ENCODE data around the gene MTA2.

Gene MTA2

GRCh38 chr11:62612366-62613290, 11.0 kb upstream of the MTA2 start, which contains the start of the genes EML3 and ROM1:
EML3 (minus strand) TSS chr11:62612775; CDS start chr11:62612457, 318 bp downstream.
ROM1 (plus strand) TSS chr11:62613257; CDS start chr11:62613282, 25 bp downstream.
- DNase-seq (ENCODE audit: low spot score): peak; percentile 93

DNA sequence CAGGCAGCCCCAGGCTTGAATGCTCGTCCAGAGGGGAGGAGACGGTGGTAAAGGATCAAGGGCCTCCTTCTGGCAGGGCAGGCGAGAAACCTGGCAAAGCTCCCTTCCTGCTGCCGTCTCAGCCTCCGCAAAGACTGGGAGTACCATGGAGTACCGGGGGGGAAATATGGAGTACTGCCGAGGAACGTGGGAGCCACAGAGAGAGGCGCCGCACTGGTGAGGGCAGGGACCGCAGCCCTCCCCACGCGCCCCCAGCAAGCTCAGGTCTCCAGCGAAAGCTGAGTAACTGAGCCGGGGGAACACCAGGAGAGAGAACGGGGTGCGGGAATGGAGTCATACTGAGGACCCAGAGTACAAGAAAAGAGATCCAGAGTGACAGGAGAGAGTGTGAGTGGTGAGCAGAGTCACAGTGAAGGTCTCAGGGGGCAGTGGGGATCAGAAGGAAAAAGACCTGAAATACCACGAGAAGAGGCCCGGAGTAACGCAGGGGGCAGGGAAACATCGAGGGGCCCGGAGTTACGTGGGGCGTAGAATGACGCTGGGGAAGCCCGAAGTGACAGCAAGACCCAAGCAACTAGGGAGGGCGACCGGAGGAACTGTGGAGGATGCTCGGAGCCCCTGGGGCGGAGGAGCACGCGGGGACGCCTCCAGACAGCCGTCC, 10.2 kb upstream of the MTA2 start:
- peak; percentile 76 for DNase-seq (ENCODE audit: low spot score)

DNA sequence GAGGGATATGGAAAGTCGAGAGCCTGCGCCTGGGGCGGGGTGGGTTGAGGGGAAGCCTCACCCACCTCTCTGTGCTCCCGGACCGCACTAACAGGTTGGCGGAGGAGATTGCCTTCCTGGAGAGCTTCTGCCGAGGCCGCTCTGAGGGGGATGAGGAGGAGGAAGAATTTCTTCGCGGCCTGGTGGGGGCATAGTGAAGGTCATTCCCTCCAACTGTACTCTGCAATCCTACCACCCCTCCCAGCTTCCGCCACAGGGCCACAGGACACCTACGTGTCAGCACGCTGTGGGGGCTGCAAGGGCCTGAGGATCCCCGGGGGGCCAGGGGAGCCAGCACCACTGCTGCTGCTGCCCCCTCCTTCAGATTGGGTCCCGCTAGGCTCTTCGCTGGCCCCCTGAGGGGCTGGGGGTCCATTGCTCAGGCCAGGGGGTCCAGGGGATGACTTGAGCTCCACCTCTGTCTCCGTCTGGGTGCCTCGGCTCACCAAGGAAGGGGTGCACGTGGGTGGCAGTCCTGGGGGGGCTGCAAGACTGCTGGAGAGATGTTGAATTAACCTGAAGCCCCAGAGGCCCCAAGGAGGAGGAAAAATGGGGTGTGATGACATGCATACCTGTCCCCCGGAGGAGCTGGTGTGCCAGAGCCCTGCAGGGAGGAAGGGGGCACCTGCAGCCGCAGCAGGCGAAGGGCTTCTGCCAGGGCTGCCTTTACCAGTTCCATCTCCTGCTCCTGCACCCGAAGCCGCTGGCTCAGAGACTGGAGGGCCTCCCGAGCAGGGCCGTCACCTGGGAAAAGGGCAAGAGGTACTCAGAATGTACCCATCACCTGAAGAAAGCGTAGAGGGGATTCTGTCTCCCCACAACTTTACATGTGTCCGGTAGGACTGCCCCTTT, 9.4 kb upstream of the MTA2 start:
- no peak for DNase-seq (ENCODE audit: low spot score)

- no peak for DNase-seq (ENCODE audit: low spot score)
Observed at GRCh38 chr11:62610403-62610802, 8.7 kb upstream of the MTA2 start.

GRCh38 chr11:62608776-62609175, 7.1 kb upstream of the MTA2 start:
- DNase-seq (ENCODE audit: low spot score): no peak

DNA sequence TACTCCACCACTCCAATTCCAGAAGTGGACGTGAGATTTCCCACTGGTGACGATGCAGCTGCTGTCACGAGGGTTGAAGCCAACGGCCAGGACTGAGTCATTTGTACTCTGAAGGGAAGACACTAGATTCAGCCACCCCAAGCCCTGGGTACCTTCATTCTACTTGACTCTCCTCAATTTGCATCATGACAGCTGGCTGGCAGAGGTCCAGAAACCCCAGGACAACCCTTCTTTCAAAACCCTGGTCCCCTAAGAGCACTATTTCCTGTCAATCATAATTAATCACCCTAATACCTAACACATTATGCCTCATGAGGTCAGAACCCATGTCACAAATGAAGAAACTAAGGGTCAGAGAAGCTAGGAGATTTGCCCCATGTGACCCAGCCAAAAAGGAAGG, 6.0 kb upstream of the MTA2 start:
- DNase-seq (ENCODE audit: low spot score): no peak

DNA sequence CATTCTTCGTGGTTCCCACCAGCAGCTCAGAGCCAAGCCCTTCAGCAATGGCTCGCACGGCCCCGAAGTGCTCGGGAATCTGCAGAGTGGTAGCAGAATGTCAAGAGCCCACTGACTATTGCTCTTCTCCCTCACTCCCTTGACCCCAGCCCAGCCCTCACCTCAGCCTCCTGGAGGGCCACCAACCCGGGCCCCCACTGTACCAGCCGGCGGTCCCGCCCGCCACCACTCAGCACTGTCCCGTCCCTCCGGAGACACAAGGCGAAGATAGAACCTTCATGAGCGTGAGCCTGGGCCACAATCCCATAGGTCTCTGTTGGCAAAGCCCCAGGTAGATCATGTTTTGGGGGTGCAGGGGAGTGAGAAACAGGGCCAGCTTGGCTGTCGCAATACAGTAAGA, 4.2 kb upstream of the MTA2 start:
- no peak for DNase-seq (ENCODE audit: low spot score)

- no peak for DNase-seq (ENCODE audit: low spot score)
Observed at GRCh38 chr11:62605467-62605866, 3.8 kb upstream of the MTA2 start.

GRCh38 chr11:62604460-62605120, 2.9 kb upstream of the MTA2 start:
- no peak for DNase-seq (ENCODE audit: low spot score)

- DNase-seq (ENCODE audit: low spot score): no peak
Observed at GRCh38 chr11:62603776-62604299, 2.2 kb upstream of the MTA2 start.

- DNase-seq (ENCODE audit: low spot score): no peak
Observed at GRCh38 chr11:62603072-62603408, 1.4 kb upstream of the MTA2 start.

- peak; percentile 85 for DNase-seq (ENCODE audit: low spot score)
Observed at GRCh38 chr11:62602141-62603071, 741 bp upstream of the MTA2 start.

- DNase-seq (ENCODE audit: low spot score): peak; percentile 43
Observed at GRCh38 chr11:62601122-62601371, 618 bp downstream of the MTA2 start.

DNA sequence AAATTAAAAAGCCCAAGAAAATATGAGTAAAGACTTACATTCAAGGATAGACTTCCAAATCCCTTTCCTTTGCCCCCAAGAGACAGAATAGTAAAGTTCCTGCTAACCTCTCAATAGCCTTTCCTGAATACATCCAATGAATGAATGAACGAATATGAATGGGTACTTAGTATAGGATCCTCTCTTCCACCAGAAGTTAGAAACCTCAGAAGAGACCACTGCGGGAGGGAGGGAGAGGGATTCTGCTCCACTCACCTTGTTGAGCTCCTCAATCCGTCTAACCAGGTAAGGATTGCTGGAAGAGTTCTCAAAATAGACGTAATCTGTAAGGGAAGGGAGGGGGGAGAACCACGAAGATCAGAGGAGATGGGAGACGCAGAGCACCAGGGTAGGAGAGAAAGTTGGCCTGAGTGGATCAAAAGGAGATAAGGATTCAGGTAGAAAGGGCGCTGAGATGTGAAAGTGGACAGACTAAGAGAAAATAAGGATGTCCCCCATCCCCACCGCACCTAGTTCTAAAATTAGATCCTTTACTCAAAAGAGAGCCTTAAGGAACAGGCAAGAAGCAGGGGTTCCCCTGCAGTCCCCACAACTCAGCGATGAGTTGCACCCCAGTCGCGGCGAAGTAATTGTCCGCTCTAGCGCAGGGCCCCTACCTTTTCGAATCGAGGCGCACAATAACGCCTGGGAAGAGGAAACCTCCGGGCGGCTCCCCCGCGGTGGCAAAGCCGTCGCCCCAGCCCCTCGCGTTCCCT, 1.1 kb downstream of the MTA2 start:
- no peak for DNase-seq (ENCODE audit: low spot score)

GRCh38 chr11:62599901-62600300, 1.8 kb downstream of the MTA2 start:
- no peak for DNase-seq (ENCODE audit: low spot score)

GRCh38 chr11:62599069-62599696, 2.5 kb downstream of the MTA2 start:
- peak; percentile 98 for DNase-seq (ENCODE audit: low spot score)

DNA sequence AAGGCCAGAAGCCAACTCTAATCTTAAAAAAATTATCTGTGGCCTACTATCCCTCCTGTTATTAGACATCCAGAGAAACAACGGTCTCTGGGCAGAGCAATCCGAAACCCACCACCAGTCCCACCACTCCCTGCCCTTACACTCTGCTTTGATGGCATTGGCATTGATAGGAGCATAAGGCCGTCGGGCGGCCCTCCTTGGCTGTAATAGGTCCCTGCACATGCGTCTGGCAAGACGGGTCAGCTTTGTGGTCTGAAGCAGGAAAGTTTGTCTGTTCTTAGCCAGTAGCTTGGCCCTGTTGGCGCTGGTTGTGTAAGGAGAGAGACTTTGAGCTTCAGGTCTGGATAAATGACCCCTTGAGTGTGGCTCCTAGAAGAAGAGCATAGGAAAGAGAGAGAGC, 6.5 kb downstream of the MTA2 start:
- DNase-seq (ENCODE audit: low spot score): no peak

- peak; percentile 64 for DNase-seq (ENCODE audit: low spot score)
Observed at GRCh38 chr11:62593434-62594044, 8.1 kb downstream of the MTA2 start.

DNA sequence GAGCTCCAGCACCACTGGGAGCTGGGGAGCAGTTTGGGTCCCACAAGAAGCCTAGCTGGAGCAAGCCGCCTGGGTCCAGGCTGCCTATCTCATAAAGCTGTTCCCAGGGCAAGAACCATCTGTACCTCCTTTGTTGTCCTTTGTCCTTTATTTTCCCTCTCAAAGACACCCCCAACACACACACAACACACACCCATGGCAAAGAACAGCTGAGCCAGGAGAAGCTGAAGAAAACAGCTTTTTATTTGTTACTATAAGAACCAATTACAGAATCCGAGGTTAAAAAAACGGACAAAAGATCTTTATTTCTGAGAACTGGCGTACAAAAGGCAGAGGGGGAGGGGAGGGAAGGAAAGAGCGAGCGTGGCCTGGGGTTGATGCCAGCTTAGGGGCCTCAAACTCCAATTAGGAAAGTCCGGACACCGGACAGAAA, 8.7 kb downstream of the MTA2 start:
- no peak for DNase-seq (ENCODE audit: low spot score)

Measured in AG08396 (cell line).